HCT116 (cell line): ENCODE data around the gene EVL. TPM values are rescaled to one million over a fixed set of nuclear protein-coding genes. Genes with fewer than 3 reads are reported as not detected.

Experiments used
- ATAC-seq: fragments of 200-7000 bp; cut with Tn5 transposase; 2 replicates; pipeline ENCODE4 v1.9.1; 2020; ENCODE audit warnings: mild to moderate bottlenecking, moderate library complexity
- BruUV-seq: library from RNA; stranded (reverse); fragments of 400-500 nt; replicated peaks from 2 replicates; lab custom pipeline; 2021; lab: Mats Ljungman, UMichigan
- CTCF ChIA-PET: fragments of 300-600 bp; sonication (Branson Sonifier 250); formaldehyde crosslinking; loops from one replicate; lab custom pipeline; 2021; ENCODE audit warnings: antibody characterized with exemption; lab: Charles Lee
- POLR2A ChIA-PET: fragments of 300-600, 350-600 bp; sonication (Branson Sonifier 250); formaldehyde crosslinking; loops from one replicate; lab custom pipeline; 2021; ENCODE audit warnings: antibody characterized with exemption; lab: Charles Lee
- RAD21 ChIA-PET, 2 experiments: fragments of 300-600 bp; sonication (Branson Sonifier 250); formaldehyde crosslinking; loops; one replicate each; lab custom pipeline; 2023; ENCODE audit warnings: low total read pairs in 2 of 2; ENCODE audit not compliant: uncharacterized antibody in 2 of 2, unreplicated experiment in 2 of 2, low non-redundant PET in 1 of 2; lab: Charles Lee
- DNase-seq: peaks from one replicate; pipeline ENCODE4 v3.0.0-alpha.2; 2010; ENCODE audit warnings: low read depth, low spot score
- H2AFZ ChIP-seq: fragments of 200-600 bp; shearing (Covaris generic), sonication (generic); 2 replicates; pipeline ENCODE4 v1.6.1; 2017; ENCODE audit warnings: low read depth, mixed run types, mixed read lengths, antibody characterized with exemption, low read length; ENCODE audit not compliant: poor library complexity, severe bottlenecking
- H3K27ac ChIP-seq: 2 replicates; pipeline ENCODE4 v1.5.1; 2012; ENCODE audit warnings: low read depth, low read length
- H3K27me3 ChIP-seq: fragments of 200-600 bp; sonication (generic); 2 replicates; pipeline ENCODE4 v1.6.1; 2016; ENCODE audit warnings: mixed run types, low read length, mixed read lengths; ENCODE audit not compliant: insufficient read depth
- H3K36me3 ChIP-seq, 2 experiments: fragments of 200-500 bp in 1 of 2; fragments of 200-600 bp in 1 of 2; sonication (Bioruptor generic) in 1 of 2; sonication (generic) in 1 of 2; 2 replicates each; pipeline versions ENCODE4 v1.5.1 to v1.6.1; 2014 to 2016; ENCODE audit warnings: low read length in 2 of 2, inconsistent platforms in 1 of 2, mixed read lengths in 1 of 2, mixed run types in 1 of 2; ENCODE audit not compliant: insufficient read depth in 2 of 2, control insufficient read depth in 1 of 2
- H3K4me1 ChIP-seq, 2 experiments: fragments of 200-600 bp in 1 of 2; sonication (generic) in 1 of 2; 2 replicates each; pipeline versions ENCODE4 v1.5.1 to v1.6.1; 2012 to 2017; ENCODE audit warnings: low read length in 2 of 2, inconsistent platforms in 1 of 2, mild to moderate bottlenecking in 1 of 2, mixed read lengths in 1 of 2, mixed run types in 1 of 2, moderate library complexity in 1 of 2; ENCODE audit not compliant: insufficient read depth in 2 of 2, control insufficient read depth in 1 of 2
- H3K4me2 ChIP-seq: fragments of 200-600 bp; sonication (generic); 2 replicates; pipeline ENCODE4 v1.6.1; 2017; ENCODE audit warnings: mixed run types, low read length, mixed read lengths
- H3K4me3 ChIP-seq, 2 experiments: fragments of 200-600 bp in 1 of 2; sonication (generic) in 1 of 2; replicated peaks in 1 of 2; 2 replicates each; pipeline ENCODE4 v1.5.1; 2011 to 2016; ENCODE audit warnings: low read length in 2 of 2, control low read depth in 1 of 2, low read depth in 1 of 2, mild to moderate bottlenecking in 1 of 2, mixed read lengths in 1 of 2, mixed run types in 1 of 2
- H3K79me2 ChIP-seq: fragments of 200-600 bp; sonication (generic); 2 replicates; pipeline ENCODE4 v1.6.1; 2017; ENCODE audit warnings: mild to moderate bottlenecking, mixed run types, low read length, moderate library complexity, mixed read lengths; ENCODE audit not compliant: insufficient read depth
- H3K9ac ChIP-seq: fragments of 200-600 bp; sonication (generic); 2 replicates; pipeline ENCODE4 v1.6.1; 2016; ENCODE audit warnings: low read length, mixed read lengths
- H3K9me2 ChIP-seq: fragments of 200-600 bp; sonication (generic), shearing (Covaris generic); 2 replicates; pipeline ENCODE4 v1.6.1; 2017; ENCODE audit warnings: mixed run types, mild to moderate bottlenecking, moderate library complexity; ENCODE audit not compliant: insufficient read depth
- H3K9me3 ChIP-seq, 2 experiments: fragments of 200-500 bp in 1 of 2; fragments of 200-600 bp in 1 of 2; sonication (Bioruptor generic) in 1 of 2; sonication (generic) in 1 of 2; 2 replicates each; pipeline ENCODE4 v1.6.1; 2014 to 2017; ENCODE audit warnings: low read length in 2 of 2, mixed read lengths in 2 of 2, inconsistent platforms in 1 of 2, low read depth in 1 of 2, mild to moderate bottlenecking in 1 of 2, mixed run types in 1 of 2, moderate library complexity in 1 of 2; ENCODE audit not compliant: control insufficient read depth in 1 of 2, insufficient read depth in 1 of 2
- H4K20me1 ChIP-seq: fragments of 200-600 bp; sonication (generic), shearing (Covaris generic); 2 replicates; pipeline ENCODE4 v1.6.1; 2017; ENCODE audit warnings: mixed run types, mild to moderate bottlenecking, moderate library complexity; ENCODE audit not compliant: insufficient read depth
- ATF3 ChIP-seq: IDR thresholded peaks from 2 replicates; pipeline ENCODE4 v1.6.1; 2012
- CTCF ChIP-seq, 3 experiments: fragments of 200-600 bp in 1 of 3; sonication (generic) in 1 of 3; IDR thresholded peaks in 2 of 3; conservative IDR thresholded peaks in 1 of 3; 2 replicates each; pipeline ENCODE4 v1.5.1; 2012 to 2017; ENCODE audit warnings: low read depth in 2 of 3, low read length in 2 of 3, antibody characterized with exemption in 1 of 3, borderline replicate concordance in 1 of 3, control low read depth in 1 of 3, mild to moderate bottlenecking in 1 of 3, mixed read lengths in 1 of 3, mixed run types in 1 of 3, moderate library complexity in 1 of 3; ENCODE audit not compliant: insufficient read depth in 1 of 3
- ELF1 ChIP-seq: IDR thresholded peaks from 2 replicates; pipeline ENCODE4 v1.6.1; 2012; ENCODE audit warnings: low read depth, borderline replicate concordance
- EZH2 ChIP-seq: fragments of 200-600 bp; sonication (generic); IDR thresholded peaks from 2 replicates; pipeline ENCODE4 v1.6.1; 2017; ENCODE audit warnings: antibody characterized with exemption, mixed run types
- EZH2phosphoT487 ChIP-seq: fragments of 200-600 bp; IDR thresholded peaks from 2 replicates; pipeline ENCODE4 v1.6.1; 2018; ENCODE audit warnings: antibody characterized with exemption, borderline replicate concordance
- JUND ChIP-seq: IDR thresholded peaks from 2 replicates; pipeline ENCODE4 v1.6.1; 2012
- POLR2A ChIP-seq: IDR thresholded peaks from 2 replicates; pipeline ENCODE4 v1.7.0; 2011; ENCODE audit warnings: borderline replicate concordance; ENCODE audit not compliant: insufficient read depth, insufficient read length; ENCODE audit errors: extremely low read depth
- POLR2AphosphoS5 ChIP-seq: IDR thresholded peaks from 2 replicates; pipeline ENCODE4 v1.6.1; 2011; ENCODE audit warnings: mild to moderate bottlenecking, low read depth, low read length, moderate library complexity
- RAD21 ChIP-seq: IDR thresholded peaks from 2 replicates; pipeline ENCODE4 v1.6.1; 2012; ENCODE audit warnings: low read depth, mild to moderate bottlenecking
- REST ChIP-seq: IDR thresholded peaks from 2 replicates; pipeline ENCODE4 v1.6.1; 2012; ENCODE audit warnings: low read depth
- SP1 ChIP-seq: IDR thresholded peaks from 2 replicates; pipeline ENCODE4 v1.6.1; 2012; ENCODE audit warnings: low read depth
- SRF ChIP-seq: IDR thresholded peaks from 2 replicates; pipeline ENCODE4 v1.6.1; 2012; ENCODE audit warnings: low read depth
- ZBTB33 ChIP-seq: IDR thresholded peaks from 2 replicates; pipeline ENCODE4 v1.6.1; 2011; ENCODE audit warnings: mild to moderate bottlenecking, low read length, moderate library complexity; ENCODE audit not compliant: insufficient replicate concordance; ENCODE audit errors: extremely low read depth
- ZFX ChIP-seq: fragments of 450-650 bp; IDR thresholded peaks from 2 replicates; pipeline ENCODE4 v1.6.1; 2017
- ZNF274 ChIP-seq: fragments of 200-500 bp; sonication (Bioruptor generic); IDR thresholded peaks from 2 replicates; pipeline ENCODE4 v1.6.1; 2014; ENCODE audit warnings: mild to moderate bottlenecking, low read depth, low read length, inconsistent platforms
- intact Hi-C: fragments of 100-400 bp; cut with micrococcal nuclease; formaldehyde crosslinking; loops from 2 replicates; pipeline ENCODE4 v1.10.0; 2022
- total RNA-seq: library from RNA; stranded (reverse); gene quantifications from one replicate; pipeline ENCODE4 v1.2.1, GENCODE V29; 2021; ENCODE audit not compliant: unreplicated experiment

The EVL gene
- total RNA-seq, 1 experiment from 2014 or later, result 19.9 TPM

- BruUV-seq, result no TSS peak
- Histone ChIP-seq H4K20me1 (no peaks in the 10 kb centered on the region), H3K4me3 (no peak overlapping the region), H3K9me3 (no peaks in the 10 kb centered on the region), H3K4me1 (no peaks in the 10 kb centered on the region), H3K79me2 (no peaks in the 10 kb centered on the region), H3K9me2 (no peaks in the 10 kb centered on the region), H3K9ac (no peak overlapping the region), H2AFZ (no peak overlapping the region), H3K27ac (no peak overlapping the region), H3K27me3 (no peaks in the 10 kb centered on the region), H3K36me3 (no peaks in the 10 kb centered on the region), H3K4me2 (no peak overlapping the region)
- RAD21 ChIA-PET, result no interaction called here
- DNase-seq (no peak), ATAC-seq (no peak)
- TF ChIP-seq SP1 (no peak), POLR2AphosphoS5 (no peak), RAD21 (no peak), CTCF (IDR thresholded peaks at IDR 0.05 in 2 of 3, conservative IDR thresholded peaks at IDR 0.05 in 1 of 3; ENCODE audit: borderline replicate concordance in 1 of 3, insufficient read depth in 1 of 3, low read depth in 2 of 3, low read length in 2 of 3) (no peak), ZBTB33 (no peak), SRF (no peak), ELF1 (no peak), POLR2A (no peak), REST (no peak), JUND (no peak), EZH2phosphoT487 (no peak), EZH2 (no peak), ZFX (no peak), ATF3 (no peak), ZNF274 (no peak)
- POLR2A ChIA-PET, result no interaction called here
- intact Hi-C loops, result no loop called here
- CTCF ChIA-PET, result no interaction called here
These were observed 23.0 kb downstream of the EVL start for GRCh38 chr14:100088226-100088625.
